H1 (cell line): ENCODE results near the gene ZBP1. TPM values are rescaled to one million over a fixed set of nuclear protein-coding genes. Genes with fewer than 3 reads are reported as not detected.
"Not testable (repeated sequence)": the region's sequence is repeated elsewhere in the genome, so short reads cannot be mapped to it uniquely, and the experiment has no call there.

Source experiments
- CTCF ChIA-PET: fragments of 300-600 bp; sonication (Branson Sonifier 250); formaldehyde crosslinking; loops from one replicate; lab custom pipeline; 2021; ENCODE audit not compliant: partially characterized antibody; lab: Charles Lee
- POLR2A ChIA-PET: fragments of 300-600 bp; sonication (Branson Sonifier 250); formaldehyde crosslinking; loops from one replicate; lab custom pipeline; 2021; ENCODE audit warnings: inconsistent platforms; ENCODE audit not compliant: partially characterized antibody; lab: Charles Lee
- DNase-seq, 2 experiments: peaks; one replicate each; pipeline versions ENCODE4 v3.0.0 to v3.0.0-alpha.2; 2010 to 2022; ENCODE audit warnings: low spot score in 2 of 2, low read depth in 1 of 2, mixed read lengths in 1 of 2
- FAIRE-seq: peaks from 2 replicates; lab custom pipeline; 2011; peaks lifted over from hg19 to GRCh38; lab: Jason Lieb, UNC
- H2AFZ ChIP-seq: 2 replicates; pipeline ENCODE4 v1.8.1; 2012; ENCODE audit warnings: low read length, inconsistent platforms
- H2AK5ac ChIP-seq: 2 replicates; pipeline ENCODE4 v1.6.1; 2013; ENCODE audit warnings: low read depth, low read length
- H2BK120ac ChIP-seq: replicated peaks from 2 replicates; pipeline ENCODE3; 2013; ENCODE audit warnings: low read depth, low read length, inconsistent platforms
- H2BK12ac ChIP-seq: 2 replicates; pipeline ENCODE4 v1.6.1; 2013; ENCODE audit warnings: low read depth, low read length
- H2BK15ac ChIP-seq: 2 replicates; pipeline ENCODE4 v1.6.1; 2013; ENCODE audit warnings: low read length
- H2BK20ac ChIP-seq: 2 replicates; pipeline ENCODE4 v1.6.1; 2013; ENCODE audit warnings: low read length
- H2BK5ac ChIP-seq: 2 replicates; pipeline ENCODE4 v1.6.1; 2013; ENCODE audit warnings: low read depth, low read length
- H3K14ac ChIP-seq: 2 replicates; pipeline ENCODE4 v1.6.1; 2013; ENCODE audit warnings: inconsistent platforms; ENCODE audit not compliant: insufficient read length
- H3K18ac ChIP-seq: 2 replicates; pipeline ENCODE4 v1.6.1; 2013; ENCODE audit warnings: low read length; ENCODE audit errors: extremely low read depth
- H3K23ac ChIP-seq: 2 replicates; pipeline ENCODE4 v1.6.1; 2013; ENCODE audit warnings: inconsistent platforms; ENCODE audit not compliant: insufficient read length
- H3K23me2 ChIP-seq: 2 replicates; pipeline ENCODE4 v1.6.1; 2013; ENCODE audit warnings: low read depth, low read length
- H3K27ac ChIP-seq: 2 replicates; pipeline ENCODE4 v1.6.1; 2011; ENCODE audit warnings: low read depth, low read length, inconsistent platforms
- H3K27me3 ChIP-seq, 4 experiments: replicated peaks in 1 of 4; 1 replicate in 1 of 4; 2 replicates in 3 of 4; pipeline versions ENCODE4 v1.6.1 to v1.8.1; 2011 to 2013; ENCODE audit warnings: low read length in 3 of 4, mild to moderate bottlenecking in 3 of 4, inconsistent platforms in 2 of 4, mixed read lengths in 2 of 4, moderate library complexity in 1 of 4; ENCODE audit not compliant: control insufficient read depth in 3 of 4, insufficient read depth in 3 of 4; ENCODE audit errors: extremely low read depth in 1 of 4
- H3K36me3 ChIP-seq, 4 experiments: 2 replicates each; pipeline versions ENCODE4 v1.6.1 to v1.8.1; 2011 to 2013; ENCODE audit warnings: mild to moderate bottlenecking in 4 of 4, low read length in 3 of 4, moderate library complexity in 2 of 4, control low read depth in 1 of 4, inconsistent platforms in 1 of 4; ENCODE audit not compliant: insufficient read depth in 4 of 4, control insufficient read depth in 2 of 4
- H3K4ac ChIP-seq: replicated peaks from 2 replicates; pipeline ENCODE3; 2013; ENCODE audit warnings: low read length, low read depth, mixed read lengths, inconsistent platforms; ENCODE audit not compliant: insufficient read length
- H3K4me1 ChIP-seq, 4 experiments: replicated peaks in 1 of 4; 1 replicate in 1 of 4; 2 replicates in 3 of 4; pipeline versions ENCODE4 v1.6.1 to v1.8.1; 2011 to 2013; ENCODE audit warnings: low read length in 3 of 4, inconsistent platforms in 2 of 4, mixed read lengths in 1 of 4; ENCODE audit not compliant: insufficient read depth in 4 of 4, control insufficient read depth in 3 of 4
- H3K4me2 ChIP-seq, 2 experiments: 2 replicates each; pipeline versions ENCODE4 v1.6.1 to v1.8.1; 2011 to 2013; ENCODE audit warnings: low read depth in 2 of 2, low read length in 2 of 2, control low read depth in 1 of 2, inconsistent platforms in 1 of 2, mild to moderate bottlenecking in 1 of 2; ENCODE audit not compliant: insufficient read depth in 1 of 2
- H3K4me3 ChIP-seq, 4 experiments: fragments of 200-600, 300-600 bp in 1 of 4; sonication (generic), shearing (Covaris generic), sonication (Bioruptor Twin) in 1 of 4; 2 replicates each; pipeline versions ENCODE4 v1.5.1 to v1.8.1; 2011 to 2016; ENCODE audit warnings: low read length in 4 of 4, low read depth in 3 of 4, control low read depth in 2 of 4, inconsistent platforms in 2 of 4, mild to moderate bottlenecking in 2 of 4, mixed read lengths in 1 of 4, moderate library complexity in 1 of 4; ENCODE audit not compliant: insufficient read depth in 2 of 4; ENCODE audit errors: extremely low read depth in 1 of 4
- H3K56ac ChIP-seq: replicated peaks from 2 replicates; pipeline ENCODE3; 2013; ENCODE audit warnings: low read depth, mild to moderate bottlenecking, mixed read lengths, low read length, inconsistent platforms; ENCODE audit not compliant: insufficient read length
- H3K79me1 ChIP-seq: 2 replicates; pipeline ENCODE4 v1.6.1; 2013; ENCODE audit warnings: low read depth, low read length, control low read depth
- H3K79me2 ChIP-seq, 2 experiments: 2 replicates each; pipeline versions ENCODE4 v1.6.1 to v1.8.1; 2012 to 2013; ENCODE audit warnings: low read length in 2 of 2, mild to moderate bottlenecking in 2 of 2, inconsistent platforms in 1 of 2; ENCODE audit not compliant: insufficient read depth in 2 of 2, control insufficient read depth in 1 of 2
- H3K9ac ChIP-seq, 4 experiments: replicated peaks in 1 of 4; 1 replicate in 1 of 4; 2 replicates in 3 of 4; pipeline versions ENCODE4 v1.6.1 to v1.8.1; 2011 to 2013; ENCODE audit warnings: low read depth in 3 of 4, low read length in 3 of 4, control low read depth in 2 of 4, mild to moderate bottlenecking in 2 of 4, moderate library complexity in 2 of 4, inconsistent platforms in 1 of 4; ENCODE audit errors: extremely low read depth in 1 of 4
- H3K9me3 ChIP-seq, 2 experiments: 2 replicates each; pipeline versions ENCODE4 v1.6.1 to v1.8.1; 2012 to 2013; ENCODE audit warnings: mild to moderate bottlenecking in 2 of 2, moderate library complexity in 2 of 2, control low read depth in 1 of 2, inconsistent platforms in 1 of 2, low read depth in 1 of 2, low read length in 1 of 2, mixed read lengths in 1 of 2; ENCODE audit not compliant: insufficient read depth in 2 of 2
- H4K20me1 ChIP-seq, 2 experiments: replicated peaks in 1 of 2; 2 replicates each; pipeline versions ENCODE3 to v1.8.1; 2011 to 2013; ENCODE audit warnings: inconsistent platforms in 2 of 2, low read length in 2 of 2, mild to moderate bottlenecking in 1 of 2; ENCODE audit not compliant: insufficient read depth in 2 of 2, control insufficient read depth in 1 of 2
- H4K5ac ChIP-seq: 2 replicates; pipeline ENCODE4 v1.6.1; 2013; ENCODE audit warnings: low read length, low read depth, mixed read lengths, inconsistent platforms; ENCODE audit not compliant: insufficient read length
- H4K8ac ChIP-seq: 2 replicates; pipeline ENCODE4 v1.8.0; 2013; ENCODE audit warnings: mild to moderate bottlenecking, moderate library complexity, low read length, inconsistent platforms; ENCODE audit not compliant: insufficient read depth; ENCODE audit errors: extremely low read depth
- H4K91ac ChIP-seq: replicated peaks from 2 replicates; pipeline ENCODE3; 2013; ENCODE audit warnings: low read length, mixed read lengths, inconsistent platforms; ENCODE audit not compliant: insufficient read length
- BRCA1 ChIP-seq: IDR thresholded peaks from 2 replicates; pipeline ENCODE4 v1.6.1; 2012; ENCODE audit warnings: low read depth, low read length, improper control_type of control experiment
- EGR1 ChIP-seq: IDR thresholded peaks from 2 replicates; pipeline ENCODE4 v1.6.1; 2011; ENCODE audit warnings: low read depth, low read length, borderline replicate concordance
- PHF8 ChIP-seq: fragments of 200-600 bp; sonication (generic); conservative IDR thresholded peaks from 2 replicates; pipeline ENCODE4 v1.7.1; 2012; ENCODE audit warnings: low read depth, mild to moderate bottlenecking, inconsistent platforms, low read length, moderate library complexity
- RXRA ChIP-seq: IDR thresholded peaks from 2 replicates; pipeline ENCODE4 v1.6.1; 2011; ENCODE audit warnings: low read depth, mild to moderate bottlenecking, low read length, moderate library complexity; ENCODE audit not compliant: insufficient read depth
- SP2 ChIP-seq: IDR thresholded peaks from 2 replicates; pipeline ENCODE4 v1.6.1; 2012; ENCODE audit warnings: mild to moderate bottlenecking, low read length, inconsistent platforms
- TBP ChIP-seq: IDR thresholded peaks from 2 replicates; pipeline ENCODE4 v1.6.1; 2011; ENCODE audit warnings: low read depth, low read length, improper control_type of control experiment
- WGBS, 2 experiments: shearing (Covaris generic) in 1 of 2; methylation state at CpG; one replicate each; pipeline versions ENCODE4 v1.1.6 to v1.1.7; 2013 to 2015; ENCODE audit warnings: low lambda C conversion rate in 2 of 2, mixed read lengths in 2 of 2, inconsistent platforms in 1 of 2, low coverage in 1 of 2, missing lambda C conversion rate in 1 of 2; ENCODE audit not compliant: insufficient replicate concordance in 2 of 2, insufficient coverage in 1 of 2, insufficient read length in 1 of 2; ENCODE audit errors: extremely low coverage in 1 of 2, missing lambda C conversion rate in 1 of 2; 5-methylcytosine and 5-hydroxymethylcytosine counted together
- polyA plus RNA-seq, 7 experiments: library from polyadenylated mRNA; depleted of rRNA in 3 of 7; stranded (reverse) in 5 of 7; unstranded in 2 of 7; fragments of >200 nt in 5 of 7; fragments of 200-250 nt in 2 of 7; gene quantifications; 1 replicate in 5 of 7; 2 replicates in 1 of 7; 4 replicates in 1 of 7; pipeline versions ENCODE4 v1.2.1 to v1.2.3, GENCODE V29; 2011 to 2013; ENCODE audit warnings: missing spikeins in 2 of 7, mixed read lengths in 2 of 7
- total RNA-seq: library from RNA; stranded (reverse); fragmentation: NEBNext Ultra II Directional; extraction: Animal tissue kit (Norgen Biotek cat#: 25700); gene quantifications from 2 replicates; pipeline ENCODE4 v1.2.1, GENCODE V29; 2021
- TF ChIP-seq, protein P1 (sequence below): IDR thresholded peaks from 2 replicates; pipeline ENCODE4 v1.6.1; 2012; ENCODE audit warnings: inconsistent platforms

The ZBP1 gene
- total and polyA plus RNA-seq, 2 of the 8 experiments (the other 6 are each of a cell fraction or from before 2014, with no cell fraction given) = not detected

DNA sequence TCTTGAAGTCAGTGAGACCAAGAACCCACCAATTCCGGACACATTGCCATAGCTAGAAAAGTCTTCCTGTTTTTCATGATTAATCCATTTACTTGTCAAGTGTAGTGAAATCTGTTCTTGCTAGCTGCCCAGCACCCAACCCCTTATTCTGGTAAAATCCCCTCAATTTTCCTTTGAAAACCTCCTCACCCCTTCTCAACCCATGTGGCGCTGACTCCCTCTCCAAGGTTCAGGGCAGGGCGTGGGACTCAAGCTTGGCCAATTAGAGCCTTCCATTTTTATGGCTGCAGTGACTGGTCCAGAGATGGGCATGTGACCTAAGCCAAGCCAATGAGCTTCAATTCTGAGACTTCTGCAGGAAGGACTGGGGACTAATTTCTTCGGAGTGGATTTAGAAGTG is 9.8 kb upstream of the ZBP1 start (continued):
- TF ChIP-seq EGR1 (no peak), RXRA (no peak), TBP (no peak), BRCA1 (no peak), SP2 (no peak), PHF8 (no peak)
- TF ChIP-seq, protein P1, sequence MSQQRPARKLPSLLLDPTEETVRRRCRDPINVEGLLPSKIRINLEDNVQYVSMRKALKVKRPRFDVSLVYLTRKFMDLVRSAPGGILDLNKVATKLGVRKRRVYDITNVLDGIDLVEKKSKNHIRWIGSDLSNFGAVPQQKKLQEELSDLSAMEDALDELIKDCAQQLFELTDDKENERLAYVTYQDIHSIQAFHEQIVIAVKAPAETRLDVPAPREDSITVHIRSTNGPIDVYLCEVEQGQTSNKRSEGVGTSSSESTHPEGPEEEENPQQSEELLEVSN = no peak

DNA sequence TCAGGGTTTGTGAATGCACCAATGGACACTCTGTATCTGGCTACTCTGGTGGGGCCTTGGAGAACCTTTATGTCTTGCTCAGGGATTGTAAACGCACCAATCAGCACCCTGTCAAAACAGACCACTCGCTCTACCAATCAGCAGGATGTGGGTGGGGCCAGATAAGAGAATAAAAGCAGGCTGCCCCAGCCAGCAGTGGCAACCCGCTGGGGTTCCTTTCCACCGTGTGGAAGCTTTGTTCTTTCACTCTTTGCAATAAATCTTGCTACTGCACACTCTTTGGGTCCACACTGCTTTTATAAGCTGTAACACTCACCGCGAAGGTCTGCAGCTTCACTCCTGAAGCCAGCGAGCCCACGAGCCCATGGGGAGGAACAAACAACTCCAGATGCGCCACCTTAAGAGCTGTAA is 9.3 kb upstream of the ZBP1 start:
- H3K4me2 ChIP-seq, H4K20me1 ChIP-seq, H3K23ac ChIP-seq, H3K27ac ChIP-seq, FAIRE-seq, H3K79me2 ChIP-seq, H3K9ac ChIP-seq, H3K27me3 ChIP-seq, H2BK12ac ChIP-seq, H3K23me2 ChIP-seq, H3K4me1 ChIP-seq, H2BK120ac ChIP-seq, H3K56ac ChIP-seq, H4K8ac ChIP-seq, H3K18ac ChIP-seq, H2BK15ac ChIP-seq, H4K91ac ChIP-seq, H3K4ac ChIP-seq, H4K5ac ChIP-seq, H3K79me1 ChIP-seq, H3K4me3 ChIP-seq, H3K14ac ChIP-seq, H3K36me3 ChIP-seq, H2AK5ac ChIP-seq, H2BK5ac ChIP-seq, H2BK20ac ChIP-seq, H2AFZ ChIP-seq, H3K9me3 ChIP-seq, POLR2A ChIA-PET: not testable (repeated sequence)
- peak in 1 of 2 experiments; percentile 19 for DNase-seq
- WGBS, 2 experiments = 93% methylated on average over 9 of the region's 9 CpGs; no CpG with 5 or more reads in 1 of the 2 experiments
- CTCF ChIA-PET = interaction anchor here (0.6 to 2.3 kb wide), 9 partner anchors 9 to 1172 kb away, joined by 3 to 6 read pairs (median 3); partner anchors contain the start of gene ZBP1
